Astrocyte of the cerebellum (primary cell): ENCODE data around the gene TNFRSF25.
A peak's percentile ranks its signal among the peaks of the same experiment; 100 is the strongest.

Experiments used
- DNase-seq: peaks from one replicate; pipeline ENCODE4 v3.0.0-alpha.2; 2011; ENCODE audit warnings: low read depth
- H3K4me3 ChIP-seq: 2 replicates; pipeline ENCODE4 v1.5.1; 2011; ENCODE audit warnings: mild to moderate bottlenecking, low read depth, low read length, moderate library complexity
- CTCF ChIP-seq: IDR thresholded peaks from 2 replicates; pipeline ENCODE4 v1.5.1; 2012; ENCODE audit warnings: low read length, low read depth, moderate library complexity, mild to moderate bottlenecking; ENCODE audit errors: missing control alignments
- in situ Hi-C: cut with HindIII; loops from 2 replicates; pipeline ENCODE4 v1.10.0; 2017; ENCODE audit warnings: low sequenced_read_pairs

TNFRSF25 gene

GRCh38 chr1:6421266-6421665, 44.7 kb downstream of the TNFRSF25 start:
- in situ Hi-C loops: no loop called here
- no peak for TF ChIP-seq CTCF
- H3K4me3 ChIP-seq: no peak overlapping the region
- no peak for DNase-seq

- H3K4me3 ChIP-seq: no peak overlapping the region
- no peak for DNase-seq
- no peak for TF ChIP-seq CTCF
- in situ Hi-C loops: no loop called here
Observed at GRCh38 chr1:6420454-6421042, 45.4 kb downstream of the TNFRSF25 start.

GRCh38 chr1:6419804-6420453, 46.0 kb downstream of the TNFRSF25 start, which contains the start of gene HES2:
TSS of gene HES2 (minus strand) at chr1:6419919. CDS start at chr1:6419820, 99 bp downstream.
- no peak for DNase-seq
- in situ Hi-C loops: no loop called here
- no peak for TF ChIP-seq CTCF
- peak within 1 kb of the TSS; percentile 18 for H3K4me3 ChIP-seq

GRCh38 chr1:6419397-6419803, 46.6 kb downstream of the TNFRSF25 start:
- peak overlapping the region; percentile 18 for H3K4me3 ChIP-seq
- in situ Hi-C loops: no loop called here
- TF ChIP-seq CTCF: no peak
- DNase-seq: no peak

DNA sequence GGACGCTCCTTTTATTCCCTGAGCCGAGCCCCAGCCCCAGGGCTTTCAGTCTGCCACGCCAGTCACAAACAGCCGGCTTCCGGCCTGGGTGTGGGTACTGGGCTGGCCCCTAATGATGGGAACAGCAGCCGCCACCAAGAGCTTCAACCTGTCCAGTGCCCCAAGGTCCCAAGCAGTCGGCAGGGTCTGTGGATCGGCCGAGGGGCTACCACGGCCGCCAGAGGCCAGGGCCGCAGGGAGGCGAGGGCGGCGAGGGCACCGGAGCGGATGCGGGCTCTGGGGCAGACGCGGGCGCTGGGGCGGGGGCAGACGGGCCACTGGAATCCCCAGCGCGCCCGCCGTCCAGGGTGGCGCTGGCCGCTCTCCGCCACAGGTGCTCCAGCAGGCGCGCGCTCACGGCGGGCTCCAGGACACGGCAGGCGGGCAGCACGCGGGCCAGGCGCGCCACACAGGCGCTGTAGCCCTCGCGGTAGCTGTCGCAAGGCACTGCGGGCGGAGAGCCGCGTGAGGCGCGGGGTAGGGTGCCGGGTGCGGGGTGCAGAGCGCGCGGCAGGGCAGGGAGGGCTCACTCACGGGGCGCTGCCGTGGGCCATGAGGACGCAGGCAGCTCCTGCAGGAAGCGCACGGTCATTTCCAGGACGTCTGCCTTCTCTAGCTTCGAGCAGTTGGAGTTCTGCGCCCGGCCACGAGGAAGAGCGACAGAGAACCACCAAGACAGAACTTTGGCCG, 47.1 kb downstream of the TNFRSF25 start:
- DNase-seq: no peak
- no peak for TF ChIP-seq CTCF
- no peak overlapping the region for H3K4me3 ChIP-seq
- in situ Hi-C loops: no loop called here

DNA sequence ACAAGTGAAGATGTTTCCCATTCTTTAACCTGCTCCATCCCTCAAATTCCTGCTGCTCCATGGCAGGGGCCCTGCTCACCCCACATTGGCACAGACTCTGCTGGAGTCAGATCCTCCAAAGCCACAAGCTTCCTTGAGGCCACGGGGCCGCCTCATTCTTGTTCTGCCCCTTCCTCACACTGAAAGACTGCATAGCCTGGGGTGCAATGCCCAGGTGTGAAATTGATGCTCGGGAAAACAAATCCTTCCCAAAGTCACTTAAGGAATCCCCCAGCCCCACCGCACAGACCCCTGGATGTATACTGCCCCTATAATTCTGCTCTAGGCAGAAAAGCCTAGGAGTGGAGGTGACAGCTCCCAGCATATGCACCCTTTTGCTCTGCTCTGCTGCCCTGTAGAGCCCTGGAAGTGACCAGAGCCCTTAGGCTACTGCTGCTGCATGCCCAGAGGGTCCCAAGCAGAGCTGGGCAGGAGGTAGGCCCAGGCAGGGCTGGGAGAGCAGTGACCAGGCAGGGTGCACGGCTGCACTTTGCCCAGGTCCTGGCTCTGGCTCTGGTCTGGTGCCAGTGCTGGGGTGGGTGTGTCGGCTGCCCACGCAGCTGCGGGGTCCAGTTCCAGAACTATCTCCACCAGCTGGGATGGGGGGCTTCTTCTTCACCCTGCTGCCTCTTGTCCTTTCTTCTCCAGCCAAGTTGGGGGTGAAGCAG, 47.9 kb downstream of the TNFRSF25 start:
- H3K4me3 ChIP-seq: no peak overlapping the region
- TF ChIP-seq CTCF: no peak
- DNase-seq: no peak
- in situ Hi-C loops: no loop called here
